ENCODE results near the gene PTH.
A peak's percentile ranks its signal among the peaks of the same experiment; 100 is the strongest.

- TF ChIP-seq, protein P1, sequence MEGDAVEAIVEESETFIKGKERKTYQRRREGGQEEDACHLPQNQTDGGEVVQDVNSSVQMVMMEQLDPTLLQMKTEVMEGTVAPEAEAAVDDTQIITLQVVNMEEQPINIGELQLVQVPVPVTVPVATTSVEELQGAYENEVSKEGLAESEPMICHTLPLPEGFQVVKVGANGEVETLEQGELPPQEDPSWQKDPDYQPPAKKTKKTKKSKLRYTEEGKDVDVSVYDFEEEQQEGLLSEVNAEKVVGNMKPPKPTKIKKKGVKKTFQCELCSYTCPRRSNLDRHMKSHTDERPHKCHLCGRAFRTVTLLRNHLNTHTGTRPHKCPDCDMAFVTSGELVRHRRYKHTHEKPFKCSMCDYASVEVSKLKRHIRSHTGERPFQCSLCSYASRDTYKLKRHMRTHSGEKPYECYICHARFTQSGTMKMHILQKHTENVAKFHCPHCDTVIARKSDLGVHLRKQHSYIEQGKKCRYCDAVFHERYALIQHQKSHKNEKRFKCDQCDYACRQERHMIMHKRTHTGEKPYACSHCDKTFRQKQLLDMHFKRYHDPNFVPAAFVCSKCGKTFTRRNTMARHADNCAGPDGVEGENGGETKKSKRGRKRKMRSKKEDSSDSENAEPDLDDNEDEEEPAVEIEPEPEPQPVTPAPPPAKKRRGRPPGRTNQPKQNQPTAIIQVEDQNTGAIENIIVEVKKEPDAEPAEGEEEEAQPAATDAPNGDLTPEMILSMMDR (IDR thresholded peaks at IDR 0.05), result peak in 2 of 6 experiments; percentile 36 to 60
- TF ChIP-seq POLR2A (IDR thresholded peaks at IDR 0.05), result no peak
These were observed 8.7 kb downstream of the PTH start for GRCh38 chr11:13486926-13487660.
